Neural crest cell (in vitro differentiated cells): ENCODE measurements around the gene GABBR2. TPM values are rescaled to one million over a fixed set of nuclear protein-coding genes. Genes with fewer than 3 reads are reported as not detected.

ENCODE experiments used
- DNase-seq: peaks from one replicate; pipeline ENCODE4 v3.0.0; 2021; ENCODE audit warnings: low read depth, mixed read lengths, low spot score
- H3K27ac Mint-ChIP-seq: one replicate; pipeline ENCODE4 v1.8.0; 2021; ENCODE audit warnings: mild to moderate bottlenecking, mixed read lengths; ENCODE audit not compliant: unreplicated experiment
- H3K27me3 Mint-ChIP-seq: 2 replicates; pipeline ENCODE4 v1.8.0; 2021; ENCODE audit warnings: low read depth, mild to moderate bottlenecking, mixed read lengths
- H3K36me3 Mint-ChIP-seq: 2 replicates; pipeline ENCODE4 v1.8.0; 2021; ENCODE audit warnings: low read depth, mild to moderate bottlenecking, mixed read lengths
- H3K4me1 Mint-ChIP-seq: 2 replicates; pipeline ENCODE4 v1.8.0; 2021; ENCODE audit warnings: mixed read lengths
- H3K4me3 Mint-ChIP-seq: one replicate; pipeline ENCODE4 v1.8.0; 2021; ENCODE audit warnings: mild to moderate bottlenecking, mixed read lengths
- H3K9me3 Mint-ChIP-seq: 2 replicates; pipeline ENCODE4 v1.8.0; 2021; ENCODE audit warnings: mixed read lengths
- total RNA-seq: library from RNA; stranded (reverse); gene quantifications from 2 replicates; pipeline ENCODE4 v1.2.1, GENCODE V29; 2021
- TF ChIP-seq, protein P1 (sequence below): fragments of 200-600 bp; sonication (generic); conservative IDR thresholded peaks from 2 replicates; pipeline ENCODE4 v1.5.0; 2021; ENCODE audit warnings: antibody characterized with exemption, mild to moderate bottlenecking

The GABBR2 gene
- total RNA-seq, 1 donor from 2014 or later, result 0.84 TPM

DNA sequence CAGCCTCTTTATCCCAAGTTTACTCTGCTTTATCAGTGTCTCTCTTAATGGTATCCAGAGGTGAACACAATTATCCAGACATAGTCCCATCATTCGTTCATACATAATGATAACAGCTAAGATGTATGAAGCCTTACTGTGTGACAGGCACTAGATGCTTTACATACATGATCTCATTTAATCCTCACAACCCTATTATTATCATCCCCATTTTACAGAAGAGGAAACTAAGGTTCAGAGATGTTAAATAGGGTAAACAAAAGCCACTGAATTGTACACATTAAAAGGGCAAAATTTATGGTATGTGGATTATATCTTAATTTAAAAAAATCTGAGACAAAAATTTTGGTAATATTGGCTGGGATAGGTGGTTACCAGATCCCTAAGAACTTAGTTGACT lies 329.2 kb downstream of the GABBR2 start:
- TF ChIP-seq, protein P1, sequence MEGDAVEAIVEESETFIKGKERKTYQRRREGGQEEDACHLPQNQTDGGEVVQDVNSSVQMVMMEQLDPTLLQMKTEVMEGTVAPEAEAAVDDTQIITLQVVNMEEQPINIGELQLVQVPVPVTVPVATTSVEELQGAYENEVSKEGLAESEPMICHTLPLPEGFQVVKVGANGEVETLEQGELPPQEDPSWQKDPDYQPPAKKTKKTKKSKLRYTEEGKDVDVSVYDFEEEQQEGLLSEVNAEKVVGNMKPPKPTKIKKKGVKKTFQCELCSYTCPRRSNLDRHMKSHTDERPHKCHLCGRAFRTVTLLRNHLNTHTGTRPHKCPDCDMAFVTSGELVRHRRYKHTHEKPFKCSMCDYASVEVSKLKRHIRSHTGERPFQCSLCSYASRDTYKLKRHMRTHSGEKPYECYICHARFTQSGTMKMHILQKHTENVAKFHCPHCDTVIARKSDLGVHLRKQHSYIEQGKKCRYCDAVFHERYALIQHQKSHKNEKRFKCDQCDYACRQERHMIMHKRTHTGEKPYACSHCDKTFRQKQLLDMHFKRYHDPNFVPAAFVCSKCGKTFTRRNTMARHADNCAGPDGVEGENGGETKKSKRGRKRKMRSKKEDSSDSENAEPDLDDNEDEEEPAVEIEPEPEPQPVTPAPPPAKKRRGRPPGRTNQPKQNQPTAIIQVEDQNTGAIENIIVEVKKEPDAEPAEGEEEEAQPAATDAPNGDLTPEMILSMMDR, result no peak
- Mint-ChIP-seq H3K4me1 (peaks cover 13% of the 10 kb centered on the region), H3K9me3 (no peaks in the 10 kb centered on the region)

DNA sequence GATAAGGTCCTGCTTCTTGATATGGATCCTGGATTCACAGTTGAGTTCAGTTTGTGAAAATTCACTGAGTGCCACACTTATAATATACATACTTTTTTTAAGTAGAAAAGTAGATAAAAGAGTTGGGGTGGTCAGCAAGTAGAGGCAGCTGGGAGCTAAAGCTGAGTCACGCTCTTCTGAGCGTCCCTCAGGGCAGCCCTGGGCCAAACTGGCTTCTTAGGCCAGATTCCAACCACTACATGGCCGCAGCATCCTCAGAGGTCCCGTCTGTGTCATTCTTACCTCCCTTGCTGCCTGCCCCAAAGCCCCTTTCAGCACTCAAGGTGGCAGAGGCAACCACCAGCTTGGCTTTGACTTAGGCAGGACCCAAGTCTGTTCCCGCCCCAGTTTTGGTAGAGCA lies 329.9 kb downstream of the GABBR2 start:
- no peak overlapping the region for H3K27ac Mint-ChIP-seq
- no peaks in the 10 kb centered on the region for H3K36me3 Mint-ChIP-seq
- TF ChIP-seq, protein P1, result no peak
- peaks cover 3% of the 10 kb centered on the region for H3K27me3 Mint-ChIP-seq
- no peak for DNase-seq
- peaks cover 13% of the 10 kb centered on the region for H3K4me1 Mint-ChIP-seq
- no peaks in the 10 kb centered on the region for H3K9me3 Mint-ChIP-seq
- H3K4me3 Mint-ChIP-seq, result no peak overlapping the region

More for the DNA sequence above, 329.2 kb downstream of the GABBR2 start:
- H3K4me3 Mint-ChIP-seq, result no peak overlapping the region
- peaks cover 1% of the 10 kb centered on the region for H3K27me3 Mint-ChIP-seq
- peak overlapping the region; percentile 57 for H3K27ac Mint-ChIP-seq
- no peak for DNase-seq
- no peaks in the 10 kb centered on the region for H3K36me3 Mint-ChIP-seq

DNA sequence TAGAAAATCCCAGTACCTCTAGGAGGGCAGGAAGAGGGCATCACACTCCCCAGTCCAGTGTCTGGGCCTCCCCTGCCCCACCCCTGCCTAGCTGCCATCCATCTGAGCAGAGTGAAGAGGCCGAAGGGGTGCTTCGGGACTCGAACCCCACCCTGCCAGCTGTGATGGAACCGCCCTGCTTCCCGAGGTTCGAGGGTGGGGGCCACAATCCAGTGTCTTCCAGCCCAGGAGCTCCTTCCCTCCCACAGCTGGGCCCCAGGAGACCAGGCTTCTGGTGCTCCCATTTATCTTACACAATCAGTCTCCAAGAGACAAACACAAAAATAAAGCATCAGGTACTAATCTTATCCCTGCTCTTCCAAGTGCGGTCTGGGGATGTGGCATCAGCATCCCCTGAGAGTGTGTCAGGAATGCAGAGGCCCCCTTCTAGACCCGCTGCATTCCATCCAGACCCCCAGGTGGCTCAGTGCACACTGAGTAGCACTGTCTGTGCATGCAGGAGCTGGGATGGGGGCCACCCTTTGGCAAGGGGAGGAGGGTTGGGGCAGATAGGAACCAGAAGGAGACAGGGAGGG lies 330.4 kb downstream of the GABBR2 start:
- H3K27me3 Mint-ChIP-seq, result peaks cover 3% of the 10 kb centered on the region
- H3K9me3 Mint-ChIP-seq, result no peaks in the 10 kb centered on the region
- no peak overlapping the region for H3K27ac Mint-ChIP-seq
- TF ChIP-seq, protein P1, result no peak
- no peak for DNase-seq
- H3K4me1 Mint-ChIP-seq, result peaks cover 13% of the 10 kb centered on the region
- no peak overlapping the region for H3K4me3 Mint-ChIP-seq
- H3K36me3 Mint-ChIP-seq, result no peaks in the 10 kb centered on the region

DNA sequence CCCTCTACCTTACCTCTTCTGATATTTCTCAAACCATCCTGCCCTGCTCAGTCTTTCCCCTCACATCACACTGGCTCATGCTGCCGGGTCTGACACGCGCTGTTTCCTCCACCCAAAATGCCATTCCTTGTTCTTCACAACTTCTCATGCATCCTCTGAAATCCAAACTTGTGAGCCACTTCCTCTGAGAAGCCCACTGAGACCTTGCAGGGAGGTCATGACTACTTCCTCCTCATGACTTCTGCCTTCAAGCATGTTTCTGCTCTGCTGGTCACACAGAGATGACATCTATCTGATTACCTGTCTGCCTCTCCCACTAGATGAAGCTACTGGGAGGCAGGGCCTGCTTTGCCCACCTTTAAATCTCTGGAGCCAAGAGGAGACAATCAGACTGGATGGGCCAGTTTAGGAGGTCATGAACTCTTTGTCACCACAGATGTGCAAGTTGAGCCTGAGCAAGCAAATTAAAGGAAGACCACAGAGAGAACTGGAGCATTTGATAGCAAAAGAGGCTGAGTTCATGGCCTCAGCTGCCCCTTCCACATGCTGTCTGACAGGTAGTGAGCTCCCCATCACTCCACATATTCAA lies 333.5 kb downstream of the GABBR2 start:
- peaks cover 4% of the 10 kb centered on the region for H3K4me1 Mint-ChIP-seq
- H3K27ac Mint-ChIP-seq, result no peak overlapping the region
- H3K4me3 Mint-ChIP-seq, result no peak overlapping the region
- H3K36me3 Mint-ChIP-seq, result no peaks in the 10 kb centered on the region
- peaks cover 3% of the 10 kb centered on the region for H3K27me3 Mint-ChIP-seq
- TF ChIP-seq, protein P1, result no peak
- DNase-seq, result no peak
- H3K9me3 Mint-ChIP-seq, result no peaks in the 10 kb centered on the region

DNA sequence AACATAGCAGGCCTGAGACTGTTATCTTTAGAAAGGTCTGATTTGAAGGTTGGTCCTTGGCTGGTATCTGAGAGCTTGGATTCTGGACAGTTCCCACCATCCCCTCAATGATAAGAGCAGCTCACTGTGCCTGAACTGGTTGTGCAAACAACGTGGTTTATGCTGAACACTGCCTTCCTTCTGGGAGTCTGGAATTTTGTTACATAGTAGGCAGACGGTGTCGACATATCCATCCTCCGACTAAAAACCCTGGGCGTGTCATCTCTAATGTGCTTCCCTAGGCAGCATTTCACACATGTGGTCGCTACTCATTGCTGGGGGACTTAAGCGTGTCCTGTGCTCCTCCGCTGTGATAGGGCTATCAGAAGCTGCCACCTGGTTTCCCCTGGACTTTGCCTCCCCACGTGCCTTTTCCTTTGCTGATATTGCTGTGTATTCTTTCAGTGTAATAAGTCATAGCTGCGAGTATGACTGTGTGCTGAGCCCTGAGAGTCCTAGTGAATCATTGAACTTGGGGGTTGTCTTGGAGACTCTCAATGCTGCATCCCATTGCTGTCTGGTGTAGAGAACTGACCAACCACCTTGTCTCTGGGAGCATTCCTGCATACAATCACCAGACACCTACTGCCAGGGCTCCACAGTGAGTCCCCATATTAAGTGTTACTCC lies 334.2 kb downstream of the GABBR2 start:
- Mint-ChIP-seq H3K9me3 (no peaks in the 10 kb centered on the region), H3K27me3 (peaks cover 3% of the 10 kb centered on the region), H3K4me1 (no peaks in the 10 kb centered on the region), H3K4me3 (no peak overlapping the region), H3K36me3 (no peaks in the 10 kb centered on the region), H3K27ac (no peak overlapping the region)
- TF ChIP-seq, protein P1, result no peak
- no peak for DNase-seq
